HFF-Myc (cell line): ENCODE data around the gene PRPF4.

ENCODE experiments used
- DNase-seq: peaks from one replicate; pipeline ENCODE4 v3.0.0-alpha.2; 2011; ENCODE audit warnings: low read depth; ENCODE audit errors: extremely low read depth
- H3K4me3 ChIP-seq: replicated peaks from 2 replicates; pipeline ENCODE4 v1.5.1; 2011; ENCODE audit warnings: low read depth, mild to moderate bottlenecking, control low read depth, low read length
- TF ChIP-seq, protein P1 (sequence below): IDR thresholded peaks from 2 replicates; pipeline ENCODE4 v1.5.1; 2012; ENCODE audit warnings: mild to moderate bottlenecking, low read depth, low read length, control low read depth; ENCODE audit errors: missing control alignments

PRPF4 gene

DNA sequence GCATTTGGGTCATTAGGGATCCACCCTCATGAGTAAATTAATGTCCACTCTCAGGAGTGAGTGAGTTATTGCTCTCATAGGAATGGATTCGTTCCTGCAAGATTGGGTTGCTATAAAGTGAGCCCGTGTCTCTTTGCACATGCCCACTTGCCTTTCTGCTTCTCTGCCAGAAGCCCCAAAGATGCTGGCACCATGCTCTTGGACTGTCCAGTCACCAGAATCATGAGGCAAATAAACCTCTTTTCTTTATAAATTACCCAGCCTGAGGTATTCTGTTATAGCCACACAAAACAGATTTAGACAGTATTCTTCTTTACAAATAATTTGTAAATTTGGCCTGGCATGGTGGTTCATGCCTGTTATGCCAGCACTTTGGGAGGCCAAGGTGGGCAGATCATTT is 24.7 kb upstream of the PRPF4 start:
- DNase-seq: no peak
- no peak overlapping the region for H3K4me3 ChIP-seq
- TF ChIP-seq, protein P1, sequence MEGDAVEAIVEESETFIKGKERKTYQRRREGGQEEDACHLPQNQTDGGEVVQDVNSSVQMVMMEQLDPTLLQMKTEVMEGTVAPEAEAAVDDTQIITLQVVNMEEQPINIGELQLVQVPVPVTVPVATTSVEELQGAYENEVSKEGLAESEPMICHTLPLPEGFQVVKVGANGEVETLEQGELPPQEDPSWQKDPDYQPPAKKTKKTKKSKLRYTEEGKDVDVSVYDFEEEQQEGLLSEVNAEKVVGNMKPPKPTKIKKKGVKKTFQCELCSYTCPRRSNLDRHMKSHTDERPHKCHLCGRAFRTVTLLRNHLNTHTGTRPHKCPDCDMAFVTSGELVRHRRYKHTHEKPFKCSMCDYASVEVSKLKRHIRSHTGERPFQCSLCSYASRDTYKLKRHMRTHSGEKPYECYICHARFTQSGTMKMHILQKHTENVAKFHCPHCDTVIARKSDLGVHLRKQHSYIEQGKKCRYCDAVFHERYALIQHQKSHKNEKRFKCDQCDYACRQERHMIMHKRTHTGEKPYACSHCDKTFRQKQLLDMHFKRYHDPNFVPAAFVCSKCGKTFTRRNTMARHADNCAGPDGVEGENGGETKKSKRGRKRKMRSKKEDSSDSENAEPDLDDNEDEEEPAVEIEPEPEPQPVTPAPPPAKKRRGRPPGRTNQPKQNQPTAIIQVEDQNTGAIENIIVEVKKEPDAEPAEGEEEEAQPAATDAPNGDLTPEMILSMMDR: no peak

DNA sequence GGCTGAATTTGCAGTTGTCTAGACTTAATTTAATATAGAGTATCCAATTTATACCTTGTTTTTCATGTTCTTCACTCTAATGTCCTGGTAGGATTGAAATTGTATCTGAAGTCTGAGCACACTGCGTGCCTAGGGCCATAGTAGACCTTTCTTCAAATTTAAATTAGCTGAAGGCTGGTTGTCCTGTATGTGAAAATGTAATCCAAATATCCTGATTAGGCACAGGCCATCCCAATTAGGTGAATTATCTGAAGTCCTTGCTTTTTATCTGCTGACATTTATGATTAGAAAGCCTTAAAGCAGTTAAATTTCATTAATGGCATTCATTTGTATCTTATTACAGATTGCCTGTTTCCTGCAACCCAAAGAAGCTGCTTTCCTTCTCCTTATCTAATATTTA is 20.5 kb upstream of the PRPF4 start:
- TF ChIP-seq, protein P1: no peak
- H3K4me3 ChIP-seq: no peak overlapping the region
- DNase-seq: no peak

DNA sequence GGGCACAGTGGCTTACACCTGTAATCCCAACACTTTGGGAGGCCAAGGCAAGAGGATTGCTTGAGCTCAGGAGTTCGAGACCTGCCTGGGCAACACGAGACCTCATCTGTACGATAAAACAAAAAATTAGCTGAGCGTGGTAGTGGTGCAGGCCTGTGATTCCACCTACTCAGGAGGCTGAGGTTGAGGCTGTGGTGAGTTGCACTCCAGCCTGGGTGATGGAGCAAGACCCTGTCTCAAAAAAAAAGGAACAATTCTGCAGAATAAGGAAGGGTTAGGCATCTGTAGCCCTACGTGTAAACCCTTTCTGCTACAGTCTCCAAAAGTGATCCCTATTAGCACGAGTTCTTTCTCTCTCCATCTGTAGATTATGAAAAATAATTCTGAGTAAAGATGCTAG is 20.0 kb upstream of the PRPF4 start:
- TF ChIP-seq, protein P1: no peak
- no peak for DNase-seq
- no peak overlapping the region for H3K4me3 ChIP-seq

DNA sequence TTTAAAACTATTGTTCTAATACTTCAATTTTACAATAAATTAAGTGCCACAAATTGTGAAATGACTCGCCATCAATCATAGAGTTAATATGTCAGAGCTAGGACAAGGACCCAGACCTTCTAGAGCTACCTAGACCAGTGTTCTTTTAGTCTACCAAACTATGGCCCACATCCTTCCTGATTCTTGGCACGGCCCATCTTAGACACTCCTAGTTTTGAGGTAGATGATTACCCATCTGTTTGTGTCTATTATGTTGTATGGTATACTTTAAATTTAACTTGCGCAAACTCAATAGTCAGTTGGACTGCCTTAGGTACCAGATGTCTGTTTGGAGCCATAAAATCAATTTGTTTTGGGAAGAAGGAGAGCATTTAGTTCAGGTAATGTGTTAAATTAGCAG is 17.6 kb upstream of the PRPF4 start:
- no peak for DNase-seq
- TF ChIP-seq, protein P1: no peak
- H3K4me3 ChIP-seq: no peak overlapping the region

DNA sequence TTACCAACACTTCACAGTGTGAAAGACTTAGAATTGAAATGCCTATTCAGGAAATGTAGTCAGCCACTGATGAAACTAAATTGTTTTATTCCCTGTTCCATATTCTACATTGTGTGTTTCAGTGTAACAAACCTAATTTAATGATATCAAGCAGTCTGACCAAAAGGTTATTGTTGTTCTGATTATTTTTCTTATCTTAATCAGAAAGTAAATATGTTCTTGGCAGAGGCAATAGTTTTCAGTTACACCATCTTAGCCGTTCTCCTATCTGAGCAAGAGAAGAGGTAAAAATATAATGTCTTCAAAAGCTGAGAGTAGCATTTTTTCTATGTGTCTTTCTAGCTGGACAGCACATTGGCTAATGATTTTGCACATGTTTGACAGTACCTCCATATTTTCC is 17.2 kb upstream of the PRPF4 start:
- DNase-seq: no peak
- no peak overlapping the region for H3K4me3 ChIP-seq
- TF ChIP-seq, protein P1: no peak

DNA sequence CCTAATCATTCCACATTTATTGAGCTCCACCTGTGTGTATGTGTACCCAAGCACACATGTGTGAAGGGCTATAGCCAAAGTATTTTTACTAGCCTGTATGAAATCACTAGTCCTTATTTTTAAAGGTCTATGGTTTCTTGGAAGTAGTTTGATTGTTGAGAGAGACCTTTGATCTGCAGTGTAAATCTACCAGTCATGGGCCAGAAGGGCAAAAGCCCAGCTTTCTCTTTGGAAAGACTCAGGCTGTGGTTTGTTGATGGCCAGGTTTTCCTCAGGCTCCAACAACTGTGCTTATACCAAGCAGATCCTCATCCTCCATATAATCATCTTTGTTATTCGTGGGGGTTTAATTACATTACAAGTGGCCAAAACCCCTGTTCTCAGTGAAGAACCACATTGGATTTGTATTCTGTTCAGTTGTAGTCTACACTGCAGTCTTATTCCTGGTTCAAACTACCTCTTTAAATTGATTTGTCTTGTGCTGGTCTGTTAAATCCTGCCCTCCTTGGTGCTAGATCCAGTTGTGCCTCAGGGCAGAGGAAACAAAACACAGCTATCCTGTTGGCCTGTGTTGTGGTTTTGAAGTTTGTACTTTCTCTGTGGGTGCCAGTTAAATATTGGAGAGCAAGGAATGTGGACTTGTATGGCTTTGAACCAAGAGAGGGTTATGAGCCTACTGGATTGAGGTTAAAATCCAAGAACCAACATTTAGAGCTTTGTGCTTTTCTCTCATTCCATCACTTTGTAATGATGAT is 13.4 kb upstream of the PRPF4 start:
- no peak for DNase-seq
- TF ChIP-seq, protein P1: no peak
- no peak overlapping the region for H3K4me3 ChIP-seq

DNA sequence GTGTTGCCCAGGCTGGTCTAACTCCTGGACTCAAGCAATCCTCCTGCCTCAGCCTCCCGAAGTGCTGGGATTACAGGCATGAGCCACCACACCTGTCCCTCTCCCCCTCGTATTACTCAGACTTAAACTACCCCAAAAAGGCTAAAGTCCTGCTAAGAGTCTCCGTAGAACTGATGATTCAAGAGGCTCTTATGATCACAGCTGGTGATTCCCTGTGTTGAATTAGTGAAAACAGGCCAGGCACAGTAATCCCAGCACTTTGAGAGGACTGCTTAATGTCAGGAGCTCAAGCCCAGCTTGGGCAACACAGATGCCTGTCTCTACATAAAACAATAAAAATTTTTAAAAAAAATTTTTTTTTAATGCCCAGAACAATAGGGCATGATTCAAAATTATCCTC is 9.3 kb upstream of the PRPF4 start:
- TF ChIP-seq, protein P1: no peak
- H3K4me3 ChIP-seq: no peak overlapping the region
- DNase-seq: no peak
